Thoracic aorta (tissue), 2 donors: ENCODE data around the gene GPR17. TPM values are rescaled to one million over a fixed set of nuclear protein-coding genes. Genes with fewer than 3 reads are reported as not detected.

ENCODE experiments used
- ATAC-seq: fragments of 150-250 bp; one replicate; pipeline ENCODE4 v1.8.0; 2017; ENCODE audit warnings: low read depth; ENCODE audit not compliant: insufficient number of reproducible peaks, low FRiP score
- DNase-seq: peaks from one replicate; pipeline ENCODE4 v3.0.0-alpha.2; 2020; ENCODE audit warnings: low spot score
- H3K27ac ChIP-seq, 2 donors: fragments of 200-600 bp; sonication (generic); 1 replicate in 1 of 2; 2 replicates in 1 of 2; pipeline ENCODE4 v1.5.1; 2016; ENCODE audit warnings: mild to moderate bottlenecking in 2 of 2, moderate library complexity in 2 of 2
- H3K27me3 ChIP-seq: fragments of 200-600 bp; sonication (generic); replicated peaks from 2 replicates; pipeline ENCODE4 v1.6.0; 2016; ENCODE audit warnings: mild to moderate bottlenecking; ENCODE audit not compliant: insufficient read depth
- H3K36me3 ChIP-seq: fragments of 200-600 bp; sonication (generic); one replicate; pipeline ENCODE4 v1.5.1; 2016
- H3K4me1 ChIP-seq, 2 donors: fragments of 200-600 bp; sonication (generic); 1 replicate in 1 of 2; 2 replicates in 1 of 2; pipeline versions ENCODE4 v1.5.1 to v1.6.0; 2016; ENCODE audit warnings: low read depth in 2 of 2, mild to moderate bottlenecking in 1 of 2; ENCODE audit not compliant: control insufficient read depth in 1 of 2
- H3K4me3 ChIP-seq: fragments of 200-600 bp; sonication (generic); 2 replicates; pipeline ENCODE4 v1.5.1; 2016; ENCODE audit warnings: mild to moderate bottlenecking
- H3K9me3 ChIP-seq: fragments of 200-600 bp; sonication (generic); 2 replicates; pipeline ENCODE4 v1.5.1; 2016
- total RNA-seq, 2 donors: library from RNA; depleted of rRNA; stranded (reverse); fragments of >200 nt; gene quantifications; one replicate each; pipeline versions ENCODE4 v1.1.0 to v1.2.3, GENCODE V29; 2016
- TF ChIP-seq, protein P1 (sequence below): fragments of 200-600 bp; sonication (generic); IDR thresholded peaks from one replicate; pipeline ENCODE4 v1.5.1; 2019; ENCODE audit warnings: antibody characterized with exemption

GPR17 gene
- total RNA-seq, 2 donors from 2014 or later = not detected

GRCh38 chr2:127673291-127674069 is 27.5 kb downstream of the GPR17 start:
- peak overlapping the region; percentile 91 to 95 for H3K27ac ChIP-seq
- ATAC-seq (no peak), DNase-seq (no peak)
- TF ChIP-seq, protein P1, sequence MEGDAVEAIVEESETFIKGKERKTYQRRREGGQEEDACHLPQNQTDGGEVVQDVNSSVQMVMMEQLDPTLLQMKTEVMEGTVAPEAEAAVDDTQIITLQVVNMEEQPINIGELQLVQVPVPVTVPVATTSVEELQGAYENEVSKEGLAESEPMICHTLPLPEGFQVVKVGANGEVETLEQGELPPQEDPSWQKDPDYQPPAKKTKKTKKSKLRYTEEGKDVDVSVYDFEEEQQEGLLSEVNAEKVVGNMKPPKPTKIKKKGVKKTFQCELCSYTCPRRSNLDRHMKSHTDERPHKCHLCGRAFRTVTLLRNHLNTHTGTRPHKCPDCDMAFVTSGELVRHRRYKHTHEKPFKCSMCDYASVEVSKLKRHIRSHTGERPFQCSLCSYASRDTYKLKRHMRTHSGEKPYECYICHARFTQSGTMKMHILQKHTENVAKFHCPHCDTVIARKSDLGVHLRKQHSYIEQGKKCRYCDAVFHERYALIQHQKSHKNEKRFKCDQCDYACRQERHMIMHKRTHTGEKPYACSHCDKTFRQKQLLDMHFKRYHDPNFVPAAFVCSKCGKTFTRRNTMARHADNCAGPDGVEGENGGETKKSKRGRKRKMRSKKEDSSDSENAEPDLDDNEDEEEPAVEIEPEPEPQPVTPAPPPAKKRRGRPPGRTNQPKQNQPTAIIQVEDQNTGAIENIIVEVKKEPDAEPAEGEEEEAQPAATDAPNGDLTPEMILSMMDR = no peak
- H3K27me3 ChIP-seq = no peaks in the 10 kb centered on the region
- peak overlapping the region; percentile 96 for H3K4me3 ChIP-seq
- no peaks in the 10 kb centered on the region for H3K36me3 ChIP-seq
- H3K4me1 ChIP-seq = peaks cover 37 to 50% of the 10 kb centered on the region in 2 donors
- H3K9me3 ChIP-seq = no peaks in the 10 kb centered on the region

- peak overlapping the region; percentile 91 to 95 for H3K27ac ChIP-seq
- H3K4me1 ChIP-seq = peaks cover 32 to 44% of the 10 kb centered on the region in 2 donors
- TF ChIP-seq, protein P1 = no peak
- H3K27me3 ChIP-seq = no peaks in the 10 kb centered on the region
- H3K36me3 ChIP-seq = no peaks in the 10 kb centered on the region
- H3K4me3 ChIP-seq = peak overlapping the region; percentile 96
- ATAC-seq (peak; percentile 45), DNase-seq (no peak)
- H3K9me3 ChIP-seq = no peaks in the 10 kb centered on the region
Observed at GRCh38 chr2:127674241-127675209, 28.6 kb downstream of the GPR17 start.

DNA sequence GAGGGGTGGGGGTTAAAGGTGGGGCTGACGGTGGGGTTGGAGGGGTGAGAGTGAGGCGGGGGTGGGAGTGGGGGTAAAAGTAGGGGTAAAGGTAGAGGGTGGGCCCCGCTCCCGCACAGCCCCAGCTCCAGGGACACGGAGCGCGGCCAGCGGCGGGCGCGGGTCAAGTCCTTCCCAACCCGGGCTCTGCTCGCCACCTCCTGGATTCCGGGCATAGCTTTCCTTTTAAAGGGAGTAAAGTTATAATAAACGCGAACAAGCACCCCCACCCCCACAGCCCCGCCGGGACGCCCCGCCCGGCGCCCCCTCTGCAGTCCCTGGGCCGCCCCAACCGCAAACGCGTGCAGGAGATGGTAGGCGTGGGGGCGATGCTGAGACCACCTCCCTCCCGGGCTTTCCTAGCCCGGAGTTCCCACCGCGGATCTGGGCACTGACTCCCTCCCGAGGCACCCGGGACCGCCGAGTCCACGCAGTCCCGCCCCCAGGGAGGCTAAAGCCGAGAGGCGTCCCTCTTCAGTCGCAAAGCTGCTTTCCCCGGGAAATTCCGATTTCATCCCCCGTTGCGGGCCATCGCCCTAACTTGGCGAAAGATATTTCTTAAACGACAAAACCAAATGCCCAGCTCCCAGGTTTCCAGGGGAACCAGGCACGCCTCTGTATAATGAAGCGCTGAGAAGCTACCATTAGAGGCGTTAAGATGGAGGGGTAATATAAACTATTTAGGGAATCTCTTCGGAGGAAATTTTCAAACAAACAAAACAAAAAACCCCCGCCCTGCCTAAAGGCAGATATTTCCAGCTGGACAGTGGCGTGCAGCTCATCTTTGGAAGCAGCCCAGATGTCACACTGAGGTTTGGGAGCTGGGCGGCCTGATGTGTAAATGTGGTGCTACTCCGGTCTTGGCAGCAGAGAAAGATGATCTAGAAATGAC is 29.6 kb downstream of the GPR17 start, which contains the start of gene LIMS2:
LIMS2 (minus strand) TSS at position 200 of the 931 bp plus-strand sequence. CDS start 506 bp downstream, outside the sequence.
- H3K4me1 ChIP-seq = peaks cover 32 to 43% of the 10 kb centered on the region in 2 donors
- no peaks in the 10 kb centered on the region for H3K27me3 ChIP-seq
- TF ChIP-seq, protein P1 = peak; percentile 4
- H3K36me3 ChIP-seq = no peaks in the 10 kb centered on the region
- ATAC-seq (no peak), DNase-seq (no peak)
- no peaks in the 10 kb centered on the region for H3K9me3 ChIP-seq
- H3K27ac ChIP-seq = peak within 1 kb of the TSS; percentile 91 to 95
- peak within 1 kb of the TSS; percentile 96 for H3K4me3 ChIP-seq

GRCh38 chr2:127676906-127677305 is 31.0 kb downstream of the GPR17 start:
- Histone ChIP-seq H3K27me3 (no peaks in the 10 kb centered on the region), H3K4me1 (peaks cover 26 to 41% of the 10 kb centered on the region in 2 donors), H3K4me3 (no peak overlapping the region), H3K27ac (no peak overlapping the region), H3K36me3 (no peaks in the 10 kb centered on the region), H3K9me3 (no peaks in the 10 kb centered on the region)
- TF ChIP-seq, protein P1 = no peak
- DNase-seq (no peak), ATAC-seq (no peak)
